HEK293T (cell line): ENCODE data around the gene CALHM5.
A peak's percentile ranks its signal among the peaks of the same experiment; 100 is the strongest.

Source experiments
- CTCF ChIA-PET: fragments of 350-600 bp; formaldehyde crosslinking; extraction: SDS; loops from one replicate; lab custom pipeline; 2021; ENCODE audit warnings: antibody characterized with exemption, inconsistent platforms; lab: Yijun Ruan, JAX
- POLR2A ChIA-PET: fragments of 350-600 bp; formaldehyde crosslinking; extraction: SDS; loops from one replicate; lab custom pipeline; 2020; ENCODE audit warnings: antibody characterized with exemption, inconsistent platforms; lab: Yijun Ruan, JAX
- DNase-seq: peaks from one replicate; pipeline ENCODE4 v3.0.0; 2012; ENCODE audit warnings: mixed read lengths; ENCODE audit errors: extremely low spot score
- ARNT ChIP-seq: fragments of 450-650 bp; IDR thresholded peaks from 2 replicates; pipeline ENCODE4 v1.6.1; 2017; ENCODE audit warnings: mild to moderate bottlenecking
- BHLHE40 ChIP-seq: fragments of 450-650 bp; IDR thresholded peaks from 2 replicates; pipeline ENCODE4 v1.6.1; 2016; ENCODE audit warnings: mild to moderate bottlenecking, moderate library complexity, borderline replicate concordance
- CTBP1 ChIP-seq: fragments of 450-650 bp; IDR thresholded peaks from 2 replicates; pipeline ENCODE4 v1.6.1; 2016; ENCODE audit warnings: borderline replicate concordance
- ELF4 ChIP-seq: fragments of 450-650 bp; IDR thresholded peaks from 2 replicates; pipeline ENCODE4 v1.6.1; 2017; ENCODE audit warnings: antibody characterized with exemption
- FOXA1 ChIP-seq: fragments of 450-650 bp; IDR thresholded peaks from 2 replicates; pipeline ENCODE4 v1.6.1; 2016; ENCODE audit warnings: mild to moderate bottlenecking
- FOXK2 ChIP-seq: fragments of 450-650 bp; IDR thresholded peaks from 2 replicates; pipeline ENCODE4 v1.6.1; 2016; ENCODE audit warnings: mild to moderate bottlenecking
- FOXM1 ChIP-seq: fragments of 450-650 bp; IDR thresholded peaks from 2 replicates; pipeline ENCODE4 v1.6.1; 2017; ENCODE audit warnings: mild to moderate bottlenecking, borderline replicate concordance
- HDGF ChIP-seq: fragments of 450-650 bp; IDR thresholded peaks from 2 replicates; pipeline ENCODE4 v1.6.1; 2017; ENCODE audit warnings: antibody characterized with exemption, borderline replicate concordance
- L3MBTL2 ChIP-seq: fragments of 450-650 bp; conservative IDR thresholded peaks from 2 replicates; pipeline ENCODE4 v1.6.1; 2016; ENCODE audit warnings: mild to moderate bottlenecking
- LEF1 ChIP-seq: fragments of 450-650 bp; IDR thresholded peaks from 2 replicates; pipeline ENCODE4 v1.6.1; 2017; ENCODE audit warnings: mild to moderate bottlenecking, borderline replicate concordance
- NFRKB ChIP-seq: fragments of 450-650 bp; IDR thresholded peaks from 2 replicates; pipeline ENCODE4 v1.6.1; 2016; ENCODE audit warnings: mild to moderate bottlenecking, moderate library complexity
- PKNOX1 ChIP-seq: fragments of 450-650 bp; IDR thresholded peaks from 2 replicates; pipeline ENCODE4 v1.6.1; 2016
- SP1 ChIP-seq: fragments of 450-650 bp; IDR thresholded peaks from 2 replicates; pipeline ENCODE4 v1.6.1; 2017
- SUZ12 ChIP-seq: fragments of 450-650 bp; IDR thresholded peaks from 2 replicates; pipeline ENCODE4 v1.6.1; 2016; ENCODE audit warnings: mild to moderate bottlenecking
- TARDBP ChIP-seq: fragments of 450-650 bp; IDR thresholded peaks from 2 replicates; pipeline ENCODE4 v1.6.1; 2016
- ZNF384 ChIP-seq: fragments of 450-650 bp; IDR thresholded peaks from 2 replicates; pipeline ENCODE4 v1.6.1; 2016

CALHM5 gene

GRCh38 chr6:116511424-116512110 lies at the start of gene CALHM5:
TSS of gene CALHM5 (plus strand) at chr6:116511639. CDS start at chr6:116511697, 58 bp downstream.
- POLR2A ChIA-PET = interaction anchor here (0.7 to 3.3 kb wide), 13 partner anchors 11 to 411 kb away, joined by 3 to 17 read pairs (median 4); partner anchors contain the start of genes DSE, NT5DC1, RWDD1 and TSPYL1
- DNase-seq = peak; percentile 65
- CTCF ChIA-PET = interaction anchor here (0.6 to 2.1 kb wide), 19 partner anchors 9 to 425 kb away, joined by 3 to 18 read pairs (median 4); no protein-coding TSS in a partner anchor
- no peak for TF ChIP-seq SP1
- no peak for TF ChIP-seq TARDBP
- no peak for TF ChIP-seq PKNOX1
- TF ChIP-seq NFRKB = no peak
- no peak for TF ChIP-seq ELF4
- no peak for TF ChIP-seq ZNF384
- no peak for TF ChIP-seq L3MBTL2

GRCh38 chr6:116461932-116462885 lies 49.2 kb upstream of the CALHM5 start:
- no peak for DNase-seq
- no peak for TF ChIP-seq ZNF384
- TF ChIP-seq ELF4 = no peak
- TF ChIP-seq ARNT = no peak
- TF ChIP-seq HDGF = no peak
- no peak for TF ChIP-seq SUZ12
- TF ChIP-seq FOXM1 = no peak
- TF ChIP-seq TARDBP = no peak
- TF ChIP-seq PKNOX1 = no peak
- no peak for TF ChIP-seq L3MBTL2
- TF ChIP-seq BHLHE40 = no peak
- no peak for TF ChIP-seq LEF1
- TF ChIP-seq NFRKB = no peak
- TF ChIP-seq CTBP1 = no peak
- TF ChIP-seq FOXA1 = no peak
- no peak for TF ChIP-seq FOXK2
- ChIA-PET POLR2A (no interaction called here), CTCF (no interaction called here)

GRCh38 chr6:116463301-116463700 lies 48.1 kb upstream of the CALHM5 start:
- DNase-seq = no peak
- no peak for TF ChIP-seq FOXA1
- TF ChIP-seq L3MBTL2 = no peak
- TF ChIP-seq BHLHE40 = no peak
- no peak for TF ChIP-seq FOXM1
- TF ChIP-seq PKNOX1 = no peak
- no peak for TF ChIP-seq HDGF
- TF ChIP-seq SP1 = no peak
- no peak for TF ChIP-seq CTBP1
- TF ChIP-seq ELF4 = no peak
- TF ChIP-seq SUZ12 = no peak
- no peak for TF ChIP-seq LEF1
- POLR2A ChIA-PET = no interaction called here
- CTCF ChIA-PET = no interaction called here

GRCh38 chr6:116465246-116465645 lies 46.2 kb upstream of the CALHM5 start:
- CTCF ChIA-PET = no interaction called here
- TF ChIP-seq SUZ12 (no peak), FOXA1 (no peak), TARDBP (no peak), ZNF384 (no peak), ELF4 (no peak), FOXM1 (no peak), L3MBTL2 (no peak), PKNOX1 (no peak), ARNT (no peak), HDGF (no peak), CTBP1 (no peak), BHLHE40 (no peak)
- no peak for DNase-seq
- POLR2A ChIA-PET = no interaction called here

GRCh38 chr6:116467096-116467495 lies 44.3 kb upstream of the CALHM5 start:
- CTCF ChIA-PET = no interaction called here
- TF ChIP-seq LEF1 (no peak), L3MBTL2 (no peak)
- DNase-seq = no peak
- POLR2A ChIA-PET = no interaction called here
